ENCODE results near the gene HDDC2. TPM values are rescaled to one million over a fixed set of nuclear protein-coding genes. Genes with fewer than 3 reads are reported as not detected.

The HDDC2 gene
- total and polyA plus RNA-seq, 2 of the 8 experiments (the other 6 are each of a cell fraction or from before 2014, with no cell fraction given) = 89.3 to 129 TPM

GRCh38 chr6:125294036-125294435 is 7.7 kb downstream of the HDDC2 start:
- no peak for FAIRE-seq
- TF ChIP-seq ATF3 (IDR thresholded peaks at IDR 0.05; ENCODE audit: insufficient read depth, low read depth, low read length) = no peak
- no peak for TF ChIP-seq EP300 (IDR thresholded peaks at IDR 0.05; ENCODE audit: borderline replicate concordance in 1 of 2, low read depth in 2 of 2, low read length in 2 of 2)
- TF ChIP-seq RXRA (IDR thresholded peaks at IDR 0.05; ENCODE audit: insufficient read depth, low read depth, low read length) = no peak
- TF ChIP-seq USF2 (IDR thresholded peaks at IDR 0.05; ENCODE audit: low read length) = no peak
- no peak for TF ChIP-seq CEBPB (IDR thresholded peaks at IDR 0.05; ENCODE audit: low read depth, low read length)
- no peak for TF ChIP-seq PHF8 (conservative IDR thresholded peaks at IDR 0.05; ENCODE audit: low read depth, low read length)
- TF ChIP-seq POU5F1 (IDR thresholded peaks at IDR 0.05; ENCODE audit: low read depth, low read length) = no peak
- no peak for TF ChIP-seq JUND (IDR thresholded peaks at IDR 0.05; ENCODE audit: low read length)
- TF ChIP-seq RNF2 (IDR thresholded peaks at IDR 0.05; ENCODE audit: borderline replicate concordance, low read depth, low read length, missing control alignments, poor library complexity, severe bottlenecking) = no peak
- TF ChIP-seq HDAC2 (IDR thresholded peaks at IDR 0.05; ENCODE audit: borderline replicate concordance in 1 of 2, low read depth in 2 of 2, low read length in 2 of 2) = no peak
- no peak for TF ChIP-seq CHD1 (IDR thresholded peaks at IDR 0.05; ENCODE audit: low read depth, low read length)

More at GRCh38 chr6:125294036-125294435, 7.7 kb downstream of the HDDC2 start:
- H4K91ac ChIP-seq (replicated peaks; ENCODE audit: insufficient read length, low read length) = no peak overlapping the region
- H3K4ac ChIP-seq (replicated peaks; ENCODE audit: insufficient read length, low read depth, low read length) = no peak overlapping the region
- peaks cover 8 to 40% (median 28%) of the 10 kb centered on the region in 4 experiments for H3K36me3 ChIP-seq (ENCODE audit: control insufficient read depth in 2 of 4, insufficient read depth in 4 of 4, low read length in 3 of 4)
- no peak overlapping the region for H3K23ac ChIP-seq (ENCODE audit: insufficient read length)
- H2BK5ac ChIP-seq (ENCODE audit: low read depth, low read length) = no peak overlapping the region
- no peak overlapping the region for H2BK12ac ChIP-seq (ENCODE audit: low read depth, low read length)
- H3K23me2 ChIP-seq (ENCODE audit: low read depth, low read length) = no peaks in the 10 kb centered on the region
- CTCF ChIA-PET (ENCODE audit: partially characterized antibody) = interaction anchor here (0.6 to 1.0 kb wide), 2 partner anchors 153 to 423 kb away, joined by 3 read pairs; no protein-coding TSS in a partner anchor
- H4K20me1 ChIP-seq (replicated peaks in 1 of 2; ENCODE audit: control insufficient read depth in 1 of 2, insufficient read depth in 2 of 2, low read length in 2 of 2) = peaks cover 0 to 3% of the 10 kb centered on the region in 2 experiments
- no peak overlapping the region for H3K4me3 ChIP-seq (ENCODE audit: extremely low read depth in 1 of 4, insufficient read depth in 2 of 4, low read depth in 3 of 4, low read length in 4 of 4)
- no peak overlapping the region for H3K4me2 ChIP-seq (ENCODE audit: insufficient read depth in 1 of 2, low read depth in 2 of 2, low read length in 2 of 2)
- POLR2A ChIA-PET (ENCODE audit: partially characterized antibody) = interaction anchor here (1.2 kb wide), 1 partner anchor 13 kb away, joined by 3 read pairs; no protein-coding TSS in a partner anchor
- H3K56ac ChIP-seq (replicated peaks; ENCODE audit: insufficient read length, low read depth, low read length) = no peak overlapping the region
- 88% methylated on average over 1 of the region's 1 CpG; no CpG with 5 or more reads in 1 of the 2 experiments for WGBS, 2 experiments (ENCODE audit: extremely low coverage in 1 of 2, insufficient coverage in 1 of 2, insufficient read length in 1 of 2, insufficient replicate concordance in 2 of 2, low coverage in 1 of 2, low lambda C conversion rate in 2 of 2, missing lambda C conversion rate in 1 of 2)
- no peak for DNase-seq (ENCODE audit: low read depth in 1 of 2, low spot score in 2 of 2)
- no peak overlapping the region for H4K8ac ChIP-seq (ENCODE audit: extremely low read depth, insufficient read depth, low read length)
- H3K27me3 ChIP-seq (replicated peaks in 1 of 4; ENCODE audit: control insufficient read depth in 3 of 4, extremely low read depth in 1 of 4, insufficient read depth in 3 of 4, low read length in 3 of 4) = no peaks in the 10 kb centered on the region
- no peaks in the 10 kb centered on the region for H3K79me2 ChIP-seq (ENCODE audit: control insufficient read depth in 1 of 2, insufficient read depth in 2 of 2, low read length in 2 of 2)
- no peaks in the 10 kb centered on the region for H3K4me1 ChIP-seq (replicated peaks in 1 of 4; ENCODE audit: control insufficient read depth in 3 of 4, insufficient read depth in 4 of 4, low read length in 3 of 4)
- H3K27ac ChIP-seq (ENCODE audit: low read depth, low read length) = no peak overlapping the region
- no peak overlapping the region for H2BK120ac ChIP-seq (replicated peaks; ENCODE audit: low read depth, low read length)
- no peak overlapping the region for H2BK20ac ChIP-seq (ENCODE audit: low read length)
- no peak overlapping the region for H3K18ac ChIP-seq (ENCODE audit: extremely low read depth, low read length)
- no peak overlapping the region for H4K5ac ChIP-seq (ENCODE audit: insufficient read length, low read depth, low read length)
- no peak overlapping the region for H2AFZ ChIP-seq (ENCODE audit: low read length)
- H3K79me1 ChIP-seq (ENCODE audit: low read depth, low read length) = no peaks in the 10 kb centered on the region; the same call in 1 of the 2 replicates
- H3K9me3 ChIP-seq (ENCODE audit: insufficient read depth in 2 of 2, low read depth in 1 of 2, low read length in 1 of 2) = no peaks in the 10 kb centered on the region
- no peak overlapping the region for H3K14ac ChIP-seq (ENCODE audit: insufficient read length)
- H2BK15ac ChIP-seq (ENCODE audit: low read length) = no peak overlapping the region
- H3K9ac ChIP-seq (replicated peaks in 1 of 4; ENCODE audit: extremely low read depth in 1 of 4, low read depth in 3 of 4, low read length in 3 of 4) = no peak overlapping the region
- no peak overlapping the region for H2AK5ac ChIP-seq (ENCODE audit: low read depth, low read length)

Data from H1 (cell line).